Endodermal cell (in vitro differentiated cells): ENCODE measurements around the gene GRIK3. TPM values are rescaled to one million over a fixed set of nuclear protein-coding genes. Genes with fewer than 3 reads are reported as not detected.
"Not testable (repeated sequence)": the region's sequence is repeated elsewhere in the genome, so short reads cannot be mapped to it uniquely, and the experiment has no call there.

Source experiments
- DNase-seq: peaks from one replicate; pipeline ENCODE4 v3.0.0-alpha.2; 2017
- H3K27ac ChIP-seq: 2 replicates; pipeline ENCODE4 v1.5.1; 2013; ENCODE audit warnings: mild to moderate bottlenecking, low read depth, low read length, moderate library complexity
- H3K27me3 ChIP-seq: 2 replicates; pipeline ENCODE4 v1.6.1; 2013; ENCODE audit warnings: mild to moderate bottlenecking, low read length, moderate library complexity; ENCODE audit not compliant: insufficient read depth, control insufficient read depth, poor library complexity, severe bottlenecking
- H3K36me3 ChIP-seq: 2 replicates; pipeline ENCODE4 v1.7.0; 2013; ENCODE audit warnings: mild to moderate bottlenecking, low read length, moderate library complexity; ENCODE audit not compliant: control insufficient read depth, insufficient read depth
- H3K4me1 ChIP-seq: one replicate; pipeline ENCODE4 v1.7.0; 2013; ENCODE audit warnings: low read length; ENCODE audit not compliant: control insufficient read depth, insufficient read depth
- H3K4me3 ChIP-seq: 2 replicates; pipeline ENCODE4 v1.5.1; 2013; ENCODE audit warnings: mild to moderate bottlenecking, low read length, moderate library complexity
- H3K9ac ChIP-seq: 2 replicates; pipeline ENCODE4 v1.6.1; 2013; ENCODE audit warnings: mild to moderate bottlenecking, low read length, moderate library complexity; ENCODE audit not compliant: poor library complexity, severe bottlenecking; ENCODE audit errors: extremely low read depth
- H3K9me3 ChIP-seq: 2 replicates; pipeline ENCODE4 v1.6.1; 2013; ENCODE audit warnings: mild to moderate bottlenecking, low read length, moderate library complexity; ENCODE audit not compliant: control insufficient read depth
- H3K27ac Mint-ChIP-seq: 2 replicates; pipeline ENCODE4 v1.8.0; 2020; ENCODE audit warnings: mixed read lengths
- H3K27me3 Mint-ChIP-seq: 2 replicates; pipeline ENCODE4 v1.8.0; 2021; ENCODE audit warnings: mild to moderate bottlenecking, mixed read lengths; ENCODE audit not compliant: insufficient read depth
- H3K36me3 Mint-ChIP-seq: 2 replicates; pipeline ENCODE4 v1.8.0; 2020; ENCODE audit warnings: low read depth, mixed read lengths
- H3K4me1 Mint-ChIP-seq: 2 replicates; pipeline ENCODE4 v1.8.0; 2020; ENCODE audit warnings: mixed read lengths
- H3K4me3 Mint-ChIP-seq: 2 replicates; pipeline ENCODE4 v1.8.0; 2020; ENCODE audit warnings: mild to moderate bottlenecking, moderate library complexity, mixed read lengths
- H3K9me3 Mint-ChIP-seq: 2 replicates; pipeline ENCODE4 v1.8.0; 2020; ENCODE audit warnings: mild to moderate bottlenecking, mixed read lengths
- CTCF ChIP-seq: fragments of 200-600 bp; sonication (generic); conservative IDR thresholded peaks from 2 replicates; pipeline ENCODE4 v1.5.0; 2021; ENCODE audit warnings: antibody characterized with exemption, mild to moderate bottlenecking
- WGBS, 2 experiments: methylation state at CpG; one replicate each; pipeline versions ENCODE4 v1.1.5 to v1.1.7; 2013; ENCODE audit warnings: missing lambda C conversion rate in 2 of 2, mixed read lengths in 1 of 2; ENCODE audit not compliant: insufficient coverage in 1 of 2, insufficient read length in 1 of 2; 5-methylcytosine and 5-hydroxymethylcytosine counted together
- total RNA-seq, 2 donors: library from RNA; stranded (reverse); fragmentation: NEBNext Ultra II Directional in 1 of 2; extraction: Animal tissue kit (Norgen Biotek cat#: 25700) in 1 of 2; gene quantifications; 2 replicates in 1 of 2; 3 replicates in 1 of 2; pipeline ENCODE4 v1.2.1, GENCODE V29; 2021

The GRIK3 gene
- total RNA-seq, 2 donors from 2014 or later = 13.4 to 32.4 TPM

GRCh38 chr1:36900128-36900527 lies 134.2 kb downstream of the GRIK3 start:
- peaks cover 3% of the 10 kb centered on the region for H3K9me3 Mint-ChIP-seq
- H3K27ac Mint-ChIP-seq = no peak overlapping the region
- Histone ChIP-seq H3K4me3 (no peak overlapping the region), H3K4me1 (no peaks in the 10 kb centered on the region), H3K9me3 (peaks cover 12% of the 10 kb centered on the region), H3K36me3 (no peaks in the 10 kb centered on the region), H3K27ac (no peak overlapping the region), H3K9ac (no peak overlapping the region), H3K27me3 (no peaks in the 10 kb centered on the region)
- peaks cover 11% of the 10 kb centered on the region for H3K27me3 Mint-ChIP-seq
- H3K4me3 Mint-ChIP-seq = no peak overlapping the region
- WGBS, 2 experiments = 75 to 100% methylated on average over 1 of the region's 1 CpG
- H3K36me3 Mint-ChIP-seq = no peaks in the 10 kb centered on the region
- TF ChIP-seq CTCF = no peak
- H3K4me1 Mint-ChIP-seq = no peaks in the 10 kb centered on the region
- no peak for DNase-seq

- H3K4me3 ChIP-seq, H3K9me3 Mint-ChIP-seq, H3K36me3 Mint-ChIP-seq, H3K4me1 Mint-ChIP-seq, H3K4me1 ChIP-seq, H3K27me3 ChIP-seq, H3K4me3 Mint-ChIP-seq, H3K27ac ChIP-seq, H3K27ac Mint-ChIP-seq, H3K9ac ChIP-seq, DNase-seq, H3K36me3 ChIP-seq: not testable (repeated sequence)
- H3K9me3 ChIP-seq = peaks cover 12% of the 10 kb centered on the region
- peaks cover 11% of the 10 kb centered on the region for H3K27me3 Mint-ChIP-seq
Measured at GRCh38 chr1:36897813-36898212, 136.5 kb downstream of the GRIK3 start.

DNA sequence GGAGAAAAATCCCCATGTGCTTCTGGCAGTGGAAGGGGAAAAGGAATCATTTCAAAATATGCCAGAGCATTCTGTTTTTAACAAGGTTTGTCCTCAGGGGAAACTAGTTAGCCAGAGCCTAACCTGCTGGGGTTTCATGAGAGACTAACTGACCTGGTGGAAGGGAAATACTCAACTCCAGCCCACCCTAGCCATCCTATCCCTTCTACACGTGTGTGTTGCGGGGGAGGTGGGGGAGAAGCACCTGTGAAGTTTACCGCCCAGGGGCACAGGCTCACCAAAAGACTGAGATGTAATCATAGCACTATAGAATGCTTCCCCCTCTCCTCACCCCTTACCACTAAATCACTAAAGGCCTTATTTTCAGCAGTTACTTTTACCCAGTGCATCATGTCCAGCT lies 139.5 kb downstream of the GRIK3 start:
- Histone ChIP-seq H3K9ac (no peak overlapping the region), H3K4me3 (no peak overlapping the region), H3K4me1 (no peaks in the 10 kb centered on the region), H3K27ac (no peak overlapping the region), H3K27me3 (no peaks in the 10 kb centered on the region), H3K9me3 (peaks cover 12% of the 10 kb centered on the region), H3K36me3 (no peaks in the 10 kb centered on the region)
- H3K4me1 Mint-ChIP-seq = no peaks in the 10 kb centered on the region
- no peak for TF ChIP-seq CTCF
- WGBS, 2 experiments = 62 to 80% methylated on average over 1 to 3 of the region's 3 CpGs
- peaks cover 8% of the 10 kb centered on the region for H3K27me3 Mint-ChIP-seq
- no peaks in the 10 kb centered on the region for H3K36me3 Mint-ChIP-seq
- no peaks in the 10 kb centered on the region for H3K9me3 Mint-ChIP-seq
- DNase-seq = no peak
- H3K27ac Mint-ChIP-seq = no peak overlapping the region
- H3K4me3 Mint-ChIP-seq = no peak overlapping the region

DNA sequence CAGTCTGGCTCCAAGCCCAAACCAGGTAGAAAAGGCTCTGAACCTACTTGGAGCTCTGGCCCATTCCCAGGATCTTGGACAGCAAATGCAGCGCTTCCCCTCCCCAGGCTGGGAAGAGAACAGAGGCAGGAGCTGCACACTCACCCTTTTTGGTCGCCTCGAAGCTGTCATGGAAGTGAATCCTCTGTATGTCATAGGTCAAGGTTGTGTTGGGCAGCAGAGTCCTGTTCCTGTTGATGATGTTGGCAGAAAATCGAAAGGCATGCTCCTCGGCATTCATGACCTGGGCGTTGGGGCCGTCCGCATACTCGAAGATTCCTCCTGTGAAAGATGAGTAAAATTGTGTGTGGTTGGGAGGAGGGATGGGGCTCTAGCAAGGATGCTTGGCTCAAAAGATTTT lies 143.5 kb downstream of the GRIK3 start:
- TF ChIP-seq CTCF = no peak

More for the DNA sequence above, 143.5 kb downstream of the GRIK3 start:
- no peak overlapping the region for H3K27ac ChIP-seq
- no peak overlapping the region for H3K27ac Mint-ChIP-seq
- no peaks in the 10 kb centered on the region for H3K27me3 ChIP-seq
- H3K9me3 ChIP-seq = no peaks in the 10 kb centered on the region
- peak; percentile 34 for DNase-seq
- no peak overlapping the region for H3K4me3 Mint-ChIP-seq
- 80 to 92% methylated on average over 8 to 9 of the region's 9 CpGs for WGBS, 2 experiments
- H3K4me1 Mint-ChIP-seq = no peaks in the 10 kb centered on the region
- H3K9ac ChIP-seq = no peak overlapping the region
- no peaks in the 10 kb centered on the region for H3K36me3 Mint-ChIP-seq
- no peaks in the 10 kb centered on the region for H3K4me1 ChIP-seq
- H3K9me3 Mint-ChIP-seq = no peaks in the 10 kb centered on the region
- no peaks in the 10 kb centered on the region for H3K27me3 Mint-ChIP-seq
- no peak overlapping the region for H3K4me3 ChIP-seq
- no peaks in the 10 kb centered on the region for H3K36me3 ChIP-seq
